AML-193 (cell line): ENCODE data around the gene PLPPR2.
"Not testable (repeated sequence)": the region's sequence is repeated elsewhere in the genome, so short reads cannot be mapped to it uniquely, and the experiment has no call there.

Experiments
- DNase-seq, 2 experiments: peaks; one replicate each; lab custom pipeline; 2025; lab: John Stamatoyannopoulos, UW

PLPPR2 gene

DNA sequence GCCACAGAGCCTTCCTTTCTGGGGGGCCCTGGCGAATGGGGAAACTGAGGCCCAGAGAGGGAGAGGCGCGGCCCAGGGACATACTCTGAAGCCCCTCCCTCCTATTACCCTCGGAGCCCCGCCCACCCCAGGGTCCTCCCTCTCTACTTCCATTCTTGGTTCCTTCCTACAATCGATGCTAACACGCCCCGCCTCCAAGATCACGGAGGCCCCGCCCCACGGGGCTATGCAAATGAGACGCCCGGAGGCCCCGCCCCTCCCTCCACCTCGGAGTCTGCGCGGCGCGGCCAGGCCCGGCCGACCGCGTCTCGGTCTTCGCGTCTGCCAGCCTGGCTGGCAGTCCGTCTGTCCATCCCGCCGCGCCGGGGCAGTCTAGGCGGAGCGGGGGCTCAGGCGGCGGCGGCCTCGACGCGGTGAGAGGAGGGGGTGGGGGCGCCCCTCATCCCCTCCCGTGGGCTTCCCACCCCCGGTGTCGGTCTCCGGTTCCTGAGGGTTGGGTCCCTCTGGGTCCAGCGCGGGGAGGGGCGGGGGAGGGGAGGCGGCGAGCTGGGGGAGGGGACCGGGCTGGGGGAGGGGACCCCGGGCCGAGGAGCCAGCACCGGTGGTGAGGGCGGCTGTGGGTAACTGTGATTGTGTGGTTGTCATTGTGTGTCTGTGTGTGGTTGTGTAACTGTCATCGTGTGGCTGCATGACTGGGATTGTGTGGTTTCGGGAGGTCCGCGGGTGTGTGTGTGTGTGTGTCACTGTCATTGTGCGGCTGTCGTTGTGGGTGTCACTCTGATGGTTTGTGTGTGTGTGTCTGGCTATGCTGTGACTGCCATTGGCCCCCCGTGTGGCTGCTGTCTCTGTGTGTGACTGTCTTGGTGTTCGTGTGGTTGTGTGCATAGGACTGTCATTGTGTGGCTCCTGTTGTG is at the start of gene PLPPR2:
TSS of gene PLPPR2 (plus strand) at position 273 of the 914 bp plus-strand sequence. CDS start 2,242 bp downstream, outside the sequence.
- peak; percentile 53 to 71 for DNase-seq

DNA sequence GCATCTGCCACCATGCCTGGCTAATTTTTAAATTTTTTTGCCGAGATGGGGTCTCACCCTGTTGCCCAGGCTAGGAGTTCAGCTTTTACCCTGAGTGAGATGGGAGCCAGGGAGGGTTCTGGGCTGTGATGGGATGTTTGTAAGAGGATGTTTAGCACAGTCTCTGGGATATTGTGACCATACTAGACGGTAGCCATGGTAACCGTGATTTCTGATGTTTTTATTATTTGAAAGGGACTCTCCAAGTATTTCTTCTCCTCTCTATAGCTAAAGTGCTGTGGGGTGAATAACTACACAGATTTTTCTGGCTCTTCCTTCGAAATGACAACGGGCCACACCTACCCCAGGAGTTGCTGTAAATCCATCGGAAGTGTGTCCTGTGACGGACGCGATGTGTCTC is 48.9 kb upstream of the PLPPR2 start:
- no peak for DNase-seq

DNA sequence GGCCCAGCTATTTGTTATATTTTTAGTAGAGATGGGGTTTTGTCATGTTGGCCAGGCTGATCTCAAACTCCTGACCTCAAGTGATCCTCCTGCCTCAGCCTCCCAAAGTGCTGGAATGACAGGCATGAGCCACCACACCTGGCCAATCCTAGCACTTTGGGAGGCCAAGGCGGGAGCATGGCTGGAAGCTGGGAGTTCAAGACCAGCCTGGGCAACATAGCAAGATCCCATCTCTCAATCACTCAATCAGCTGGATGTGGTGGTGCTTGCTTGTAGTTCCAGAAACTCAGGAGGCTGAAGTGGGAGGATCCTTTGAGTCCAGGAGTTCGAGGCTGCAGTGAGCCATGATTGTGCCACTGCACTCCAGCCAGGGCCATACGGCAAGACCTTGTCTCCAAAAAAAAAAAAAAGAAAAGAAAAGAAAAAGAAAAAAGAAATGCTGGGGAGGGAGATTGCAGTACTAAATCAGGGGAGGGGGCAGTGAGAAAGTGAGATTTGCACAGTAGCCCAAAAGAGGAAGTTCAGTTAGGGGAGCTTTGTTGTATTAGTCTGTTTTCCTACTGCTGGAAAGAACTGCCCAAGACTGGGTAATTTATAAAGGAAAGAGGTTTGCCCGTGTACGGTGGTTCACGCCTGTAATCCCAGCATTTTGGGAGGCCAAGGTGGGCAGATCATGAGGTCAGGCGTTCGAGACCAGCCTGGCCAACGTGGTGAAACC is 34.8 kb upstream of the PLPPR2 start:
- peak; percentile 38 for DNase-seq

- no peak for DNase-seq
Measured at GRCh38 chr19:11321191-11322126, 33.8 kb upstream of the PLPPR2 start.

- DNase-seq, result peak; percentile 58 to 62
Measured at GRCh38 chr19:11322269-11323024, 32.8 kb upstream of the PLPPR2 start.

GRCh38 chr19:11323601-11324078 is 31.6 kb upstream of the PLPPR2 start:
- peak in 1 of 2 experiments; percentile 43 for DNase-seq

GRCh38 chr19:11324079-11324661 is 31.1 kb upstream of the PLPPR2 start:
- DNase-seq, result peak; percentile 99 to 100

DNA sequence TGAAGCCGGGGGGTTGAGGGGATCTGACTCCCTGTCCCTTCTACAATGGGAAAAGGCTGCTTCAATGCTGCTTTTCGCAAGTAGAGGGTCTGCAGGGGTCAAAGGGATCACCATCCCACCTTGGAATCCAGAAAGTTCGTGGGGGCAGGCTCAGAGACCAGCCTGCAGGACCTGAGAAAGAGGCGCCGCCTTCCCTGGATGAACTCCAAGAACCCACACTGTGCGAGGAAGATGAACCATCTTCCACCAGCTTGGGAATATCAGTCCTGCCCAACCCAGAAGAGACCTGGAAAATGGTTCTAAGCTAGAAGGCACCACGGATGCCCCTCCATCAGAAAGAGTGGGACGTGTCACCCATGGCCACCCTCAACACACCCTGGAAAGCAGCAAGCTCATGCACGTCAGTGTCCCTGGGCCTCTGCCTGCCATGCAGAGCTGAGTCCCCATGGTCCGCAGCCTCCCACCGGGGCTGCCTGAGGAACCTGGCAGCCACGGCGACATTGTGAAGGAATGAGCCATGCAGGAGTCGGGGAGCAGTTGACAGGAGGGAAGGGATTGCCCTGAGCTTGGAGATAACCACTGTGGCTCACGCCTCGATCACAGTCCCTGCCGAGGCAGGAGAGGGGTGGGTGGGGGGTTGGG is 30.4 kb upstream of the PLPPR2 start:
- DNase-seq, result no peak

DNA sequence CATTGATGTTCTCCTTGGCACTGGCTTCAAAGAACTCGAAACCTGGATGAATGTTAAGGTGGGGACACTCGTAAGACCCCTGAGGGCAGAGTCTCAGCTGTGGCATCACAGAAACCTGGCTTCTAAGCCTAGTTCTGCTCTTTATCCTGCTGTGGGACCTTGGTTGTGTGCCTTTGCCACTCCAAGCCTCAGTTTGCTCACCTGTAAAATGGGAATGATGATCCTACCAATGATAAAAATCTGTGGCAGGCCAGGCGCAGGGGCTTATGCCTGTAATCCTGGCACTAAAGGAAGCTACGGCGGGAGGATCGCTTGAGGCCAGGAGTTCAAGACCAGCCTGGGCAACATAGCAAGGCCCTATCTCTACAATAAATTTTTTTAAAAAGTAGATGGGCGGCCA is 29.7 kb upstream of the PLPPR2 start:
- no peak for DNase-seq

DNA sequence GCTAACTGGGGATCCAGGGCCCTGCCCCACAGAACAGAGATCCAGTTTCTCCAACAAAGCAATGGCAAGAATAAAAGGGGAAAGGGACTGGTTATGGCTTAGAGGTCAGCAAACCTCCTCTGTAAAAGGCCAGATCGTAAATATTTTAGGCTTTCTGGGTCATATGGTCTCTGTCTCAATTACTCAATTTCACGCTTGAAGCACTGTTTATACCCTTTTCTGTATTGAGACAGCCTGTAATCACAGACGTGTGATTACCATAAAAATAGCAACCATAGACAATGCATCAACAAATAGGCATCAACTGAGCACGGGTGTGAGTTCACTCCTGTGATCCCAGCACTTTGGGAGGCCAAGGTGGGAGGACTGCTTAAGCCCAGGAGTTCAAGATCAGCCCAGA is 25.1 kb upstream of the PLPPR2 start:
- no peak for DNase-seq

GRCh38 chr19:11331502-11331901 is 23.7 kb upstream of the PLPPR2 start:
- DNase-seq, result no peak

DNA sequence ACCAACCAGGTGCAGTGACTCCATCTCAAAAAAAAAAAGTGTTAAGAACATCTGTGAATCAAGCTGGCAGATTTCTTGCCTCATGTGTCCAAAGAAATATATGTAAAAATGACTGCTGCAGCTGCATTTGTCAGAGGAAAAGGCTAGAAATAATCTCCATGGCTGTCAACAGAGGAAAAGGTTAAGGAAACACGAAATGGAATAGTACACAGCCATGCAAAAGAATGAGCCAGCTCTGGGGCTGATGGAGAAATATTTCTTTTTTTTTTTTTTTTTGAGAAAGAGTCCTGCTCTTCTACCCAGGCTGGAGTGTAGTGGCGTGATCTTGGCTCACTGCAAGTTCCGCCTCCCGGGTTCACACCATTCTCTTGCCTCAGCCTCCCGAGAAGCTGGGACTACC is 22.4 kb upstream of the PLPPR2 start:
- no peak for DNase-seq

GRCh38 chr19:11333838-11334237 is 21.4 kb upstream of the PLPPR2 start:
- DNase-seq, result not testable (repeated sequence)

DNA sequence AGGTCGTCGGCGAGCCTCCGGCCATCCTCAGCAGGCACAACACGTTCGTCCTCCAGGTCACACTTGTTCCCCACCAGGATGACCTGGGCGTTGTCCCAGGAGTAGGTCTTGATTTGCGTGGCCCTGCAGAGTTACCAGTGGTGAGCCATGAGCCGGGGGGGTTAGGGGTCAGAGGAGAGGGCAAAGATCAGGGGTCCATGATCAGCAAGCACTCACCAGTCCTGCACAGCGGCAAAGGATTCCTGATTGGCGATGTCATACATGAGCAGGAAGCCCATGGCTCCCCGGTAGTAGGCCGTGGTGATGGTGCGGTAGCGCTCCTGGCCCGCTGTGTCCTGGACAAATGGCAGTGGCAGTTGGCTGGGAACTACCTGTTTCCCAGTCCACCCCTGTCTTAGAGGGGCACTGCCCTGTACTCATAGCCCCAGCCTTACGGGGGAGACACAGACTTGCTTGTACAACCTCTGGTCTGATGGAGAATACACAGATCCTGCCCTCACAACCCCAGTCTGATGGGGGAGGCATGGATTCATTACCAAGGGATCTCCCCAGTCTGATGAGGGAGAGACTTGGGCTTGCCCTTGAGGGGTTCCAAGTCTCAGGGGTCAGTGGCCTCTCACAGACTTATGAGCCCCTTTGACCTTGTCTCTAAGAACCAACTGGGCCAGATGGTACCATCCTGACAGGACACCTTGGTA is 19.6 kb upstream of the PLPPR2 start:
- DNase-seq, result no peak

DNA sequence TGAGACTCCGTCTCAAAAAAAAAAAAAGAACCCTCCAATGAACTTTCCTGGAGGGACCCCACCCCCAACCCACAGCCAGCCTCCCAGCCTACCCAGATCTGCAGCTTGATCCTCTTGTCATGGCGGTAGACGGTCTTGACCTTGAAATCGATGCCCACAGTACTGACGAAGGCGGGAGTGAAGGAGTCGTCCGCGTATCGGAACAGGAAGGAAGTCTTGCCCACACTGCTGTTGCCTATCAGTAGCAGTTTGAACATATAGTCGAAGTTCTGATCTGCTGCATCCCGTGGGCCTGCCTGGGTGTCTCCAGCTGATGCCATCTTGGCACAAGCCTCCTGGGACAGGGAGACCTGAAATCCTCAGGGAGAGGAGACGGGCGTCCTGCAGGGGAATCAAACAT is 18.2 kb upstream of the PLPPR2 start:
- peak in 1 of 2 experiments; percentile 18 for DNase-seq

DNA sequence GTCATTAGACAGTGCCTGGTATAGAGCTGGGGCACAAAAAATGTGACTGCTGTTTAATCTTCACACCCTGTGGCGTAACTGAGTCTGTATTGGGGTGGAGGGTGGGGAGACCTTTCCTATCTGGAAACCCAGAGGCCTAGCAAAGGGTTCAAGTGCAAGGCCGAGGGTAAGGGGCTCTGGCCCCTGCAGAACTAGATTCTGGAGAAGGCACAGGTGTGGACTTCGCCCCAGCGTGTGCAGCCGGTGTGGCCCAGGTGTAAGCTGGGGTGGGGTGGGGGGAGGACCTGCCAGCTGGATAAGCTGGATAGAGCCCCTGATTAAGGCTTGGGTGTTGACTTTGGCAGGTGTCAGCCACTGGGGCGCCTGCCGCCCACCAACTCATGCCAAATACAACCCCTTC is 17.1 kb upstream of the PLPPR2 start:
- no peak for DNase-seq

GRCh38 chr19:11338569-11339253 is 16.5 kb upstream of the PLPPR2 start:
- DNase-seq, result no peak

- DNase-seq, result peak; percentile 76 to 81
Measured at GRCh38 chr19:11339254-11340098, 15.8 kb upstream of the PLPPR2 start, which contains the start of gene RAB3D. TSS of gene RAB3D (minus strand) at chr19:11339657. CDS start at chr19:11337399, 2,258 bp downstream.
